ENCODE data around the gene SLC4A5.

DNA sequence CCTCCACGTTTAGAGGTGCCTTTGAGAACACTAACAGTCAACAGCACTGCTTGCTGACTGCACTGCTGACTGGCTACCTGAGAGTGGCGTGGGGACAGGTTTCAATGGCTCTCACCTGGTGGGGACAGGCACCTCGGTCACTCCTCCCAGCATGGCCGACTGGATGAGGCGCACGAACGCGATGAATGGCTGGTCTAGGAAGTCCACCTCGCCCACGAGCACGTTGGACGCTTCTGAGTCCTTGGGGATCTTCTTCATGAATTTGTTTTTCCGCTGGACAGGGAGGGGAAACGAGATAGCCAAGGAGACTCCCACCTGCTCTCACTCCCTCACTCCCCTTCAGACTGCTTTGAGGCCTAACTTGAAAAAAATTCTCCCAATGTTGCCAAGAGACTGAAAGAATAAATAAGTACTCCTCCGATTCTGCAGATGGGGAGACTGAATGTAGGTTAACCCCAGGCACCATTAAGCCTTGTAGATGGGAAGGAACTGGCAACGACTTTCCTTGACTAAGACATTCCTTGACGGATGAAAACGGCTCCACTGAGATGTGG is 87.5 kb downstream of the SLC4A5 start:
- TF ChIP-seq, protein P1, sequence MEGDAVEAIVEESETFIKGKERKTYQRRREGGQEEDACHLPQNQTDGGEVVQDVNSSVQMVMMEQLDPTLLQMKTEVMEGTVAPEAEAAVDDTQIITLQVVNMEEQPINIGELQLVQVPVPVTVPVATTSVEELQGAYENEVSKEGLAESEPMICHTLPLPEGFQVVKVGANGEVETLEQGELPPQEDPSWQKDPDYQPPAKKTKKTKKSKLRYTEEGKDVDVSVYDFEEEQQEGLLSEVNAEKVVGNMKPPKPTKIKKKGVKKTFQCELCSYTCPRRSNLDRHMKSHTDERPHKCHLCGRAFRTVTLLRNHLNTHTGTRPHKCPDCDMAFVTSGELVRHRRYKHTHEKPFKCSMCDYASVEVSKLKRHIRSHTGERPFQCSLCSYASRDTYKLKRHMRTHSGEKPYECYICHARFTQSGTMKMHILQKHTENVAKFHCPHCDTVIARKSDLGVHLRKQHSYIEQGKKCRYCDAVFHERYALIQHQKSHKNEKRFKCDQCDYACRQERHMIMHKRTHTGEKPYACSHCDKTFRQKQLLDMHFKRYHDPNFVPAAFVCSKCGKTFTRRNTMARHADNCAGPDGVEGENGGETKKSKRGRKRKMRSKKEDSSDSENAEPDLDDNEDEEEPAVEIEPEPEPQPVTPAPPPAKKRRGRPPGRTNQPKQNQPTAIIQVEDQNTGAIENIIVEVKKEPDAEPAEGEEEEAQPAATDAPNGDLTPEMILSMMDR (IDR thresholded peaks at IDR 0.05) = no peak
- no peak for TF ChIP-seq POLR2A (IDR thresholded peaks at IDR 0.05)
- no peak for TF ChIP-seq POLR2AphosphoS5 (IDR thresholded peaks at IDR 0.05; ENCODE audit: insufficient read depth in 1 of 2, low read depth in 1 of 2)
